WI38 (cell line): ENCODE measurements around the gene REPIN1.

ENCODE experiments used
- H3K4me3 ChIP-seq: 2 replicates; pipeline ENCODE4 v1.5.1; 2011; ENCODE audit warnings: low read depth, mild to moderate bottlenecking, control low read depth, low read length
- TF ChIP-seq, protein P1 (sequence below): IDR thresholded peaks from 2 replicates; pipeline ENCODE4 v1.5.1; 2012; ENCODE audit warnings: low read depth, mild to moderate bottlenecking, control low read depth, low read length

The REPIN1 gene

GRCh38 chr7:150325110-150325611 is 43.5 kb upstream of the REPIN1 start:
- TF ChIP-seq, protein P1, sequence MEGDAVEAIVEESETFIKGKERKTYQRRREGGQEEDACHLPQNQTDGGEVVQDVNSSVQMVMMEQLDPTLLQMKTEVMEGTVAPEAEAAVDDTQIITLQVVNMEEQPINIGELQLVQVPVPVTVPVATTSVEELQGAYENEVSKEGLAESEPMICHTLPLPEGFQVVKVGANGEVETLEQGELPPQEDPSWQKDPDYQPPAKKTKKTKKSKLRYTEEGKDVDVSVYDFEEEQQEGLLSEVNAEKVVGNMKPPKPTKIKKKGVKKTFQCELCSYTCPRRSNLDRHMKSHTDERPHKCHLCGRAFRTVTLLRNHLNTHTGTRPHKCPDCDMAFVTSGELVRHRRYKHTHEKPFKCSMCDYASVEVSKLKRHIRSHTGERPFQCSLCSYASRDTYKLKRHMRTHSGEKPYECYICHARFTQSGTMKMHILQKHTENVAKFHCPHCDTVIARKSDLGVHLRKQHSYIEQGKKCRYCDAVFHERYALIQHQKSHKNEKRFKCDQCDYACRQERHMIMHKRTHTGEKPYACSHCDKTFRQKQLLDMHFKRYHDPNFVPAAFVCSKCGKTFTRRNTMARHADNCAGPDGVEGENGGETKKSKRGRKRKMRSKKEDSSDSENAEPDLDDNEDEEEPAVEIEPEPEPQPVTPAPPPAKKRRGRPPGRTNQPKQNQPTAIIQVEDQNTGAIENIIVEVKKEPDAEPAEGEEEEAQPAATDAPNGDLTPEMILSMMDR, result no peak
- no peak overlapping the region for H3K4me3 ChIP-seq

- no peak overlapping the region for H3K4me3 ChIP-seq
- TF ChIP-seq, protein P1, result no peak
These were observed 42.7 kb upstream of the REPIN1 start for GRCh38 chr7:150325901-150326300.

DNA sequence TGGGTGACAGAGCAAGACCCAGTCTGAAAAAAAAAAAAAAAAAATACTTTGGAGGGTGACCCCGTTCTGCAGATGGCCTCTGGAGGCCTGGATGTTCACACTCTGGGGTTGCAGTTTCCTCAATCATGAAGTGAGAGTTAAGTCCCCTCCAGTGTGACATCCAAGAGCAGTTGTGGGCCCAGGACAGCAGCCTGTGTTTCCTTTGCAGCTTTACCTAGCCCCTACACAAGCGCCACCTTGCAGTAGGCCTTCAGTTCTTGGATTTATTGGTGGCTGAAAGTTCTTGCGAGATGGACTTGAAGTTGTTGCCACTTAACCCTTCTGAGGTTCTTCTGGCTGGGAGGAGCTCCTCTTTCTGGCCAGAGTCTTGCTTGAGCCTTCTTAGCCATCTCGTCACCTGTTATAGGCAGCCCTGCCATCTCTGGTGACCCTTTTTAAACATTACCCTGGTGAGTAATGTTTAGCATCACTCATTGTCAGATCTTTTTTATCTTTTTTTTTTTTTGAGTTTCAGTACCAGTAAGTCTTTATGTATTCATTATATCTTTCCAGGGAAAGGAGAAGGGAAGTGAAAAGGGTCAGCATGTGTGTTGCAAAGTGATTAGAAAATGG is 41.9 kb upstream of the REPIN1 start:
- TF ChIP-seq, protein P1, result no peak
- no peak overlapping the region for H3K4me3 ChIP-seq

DNA sequence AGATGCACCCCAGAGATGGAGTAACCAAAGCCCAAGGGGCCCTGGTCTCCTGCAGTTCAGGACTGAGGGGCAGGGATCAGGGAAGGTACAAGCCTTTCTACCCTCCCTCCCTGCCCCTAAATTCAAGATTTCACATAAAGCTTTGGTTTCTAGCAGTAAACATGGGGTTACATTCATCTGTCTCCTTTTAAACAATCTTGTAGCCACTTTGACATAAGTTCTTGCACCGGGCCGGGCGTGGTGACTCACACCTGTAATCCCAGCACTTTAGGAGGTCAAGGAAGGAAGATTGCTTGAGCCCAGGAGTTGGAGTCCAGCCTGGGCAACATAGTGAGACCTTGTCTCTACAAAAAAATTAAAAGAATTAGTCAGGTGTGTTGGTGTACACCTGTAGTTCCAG is 41.3 kb upstream of the REPIN1 start:
- TF ChIP-seq, protein P1, result no peak
- H3K4me3 ChIP-seq, result no peak overlapping the region

DNA sequence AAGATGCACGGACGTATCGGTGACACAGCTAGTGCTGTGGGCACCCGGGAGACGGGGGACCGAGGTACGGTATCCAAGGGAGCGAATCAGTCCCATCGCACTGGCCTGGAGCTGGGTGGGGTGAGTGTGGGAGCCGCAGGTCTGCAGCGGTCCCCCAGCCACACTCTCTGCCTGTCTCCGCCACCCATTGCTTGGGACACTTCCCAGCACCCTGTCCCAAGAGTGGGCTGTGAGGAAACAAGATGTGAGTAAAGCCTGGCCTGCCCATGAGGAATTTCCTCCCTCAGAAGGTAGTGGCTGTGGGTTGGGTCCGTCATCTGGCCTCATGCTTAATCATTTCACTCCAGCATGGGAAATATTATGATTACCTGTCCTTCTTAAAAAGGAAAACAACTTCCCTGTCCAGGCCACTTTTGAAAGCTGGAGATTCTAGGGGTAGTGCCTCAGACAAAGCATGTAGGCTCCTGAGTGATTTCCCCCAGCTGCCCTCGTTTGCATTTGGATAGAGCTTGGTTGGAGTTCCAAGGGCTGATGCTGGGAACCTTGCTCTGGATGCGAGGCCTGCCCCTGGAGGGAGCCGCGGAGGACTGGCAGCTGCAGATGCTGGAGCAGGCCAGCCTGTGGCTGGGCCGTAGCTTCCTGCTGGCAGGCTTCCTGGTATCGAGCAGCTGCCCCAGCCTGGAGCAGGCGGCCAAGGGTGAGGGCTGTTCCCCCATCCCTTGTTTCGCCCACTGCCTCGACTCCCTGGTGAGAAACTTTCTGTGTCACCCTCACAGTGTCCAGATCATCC is 39.1 kb upstream of the REPIN1 start:
- TF ChIP-seq, protein P1, result no peak

DNA sequence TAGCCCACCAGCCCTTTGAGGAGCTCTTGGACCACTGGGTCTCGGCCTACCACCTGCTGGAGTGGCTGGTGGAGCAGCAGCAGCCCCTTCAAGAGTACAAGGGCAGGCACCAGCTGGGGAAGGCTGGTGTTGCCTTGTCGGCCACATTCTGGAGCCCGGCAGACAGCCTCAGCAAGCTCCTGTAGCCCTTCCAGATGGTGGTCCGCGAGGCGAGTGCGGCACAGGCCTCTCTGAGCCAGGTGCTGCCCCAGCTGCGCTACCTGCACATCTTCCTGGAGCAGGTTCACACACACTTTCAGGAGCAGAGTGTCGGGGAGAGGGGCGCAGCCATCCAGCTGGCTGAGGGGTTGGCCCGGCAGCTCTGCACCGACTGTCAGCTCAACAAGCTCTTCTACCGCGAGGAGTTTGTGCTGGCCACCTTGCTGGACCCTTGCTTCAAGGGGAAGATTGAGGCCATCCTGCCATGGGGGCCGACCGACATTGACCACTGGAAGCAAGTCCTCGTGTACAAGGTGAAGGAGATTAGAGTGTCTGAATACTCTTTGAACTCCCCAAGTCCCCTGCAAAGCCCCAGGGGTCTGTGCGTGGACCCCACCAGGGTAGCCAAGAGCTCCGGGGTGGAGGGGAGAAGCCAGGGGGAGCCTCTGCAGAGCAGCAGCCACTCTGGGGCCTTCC is 38.3 kb upstream of the REPIN1 start:
- TF ChIP-seq, protein P1, result no peak
- no peak overlapping the region for H3K4me3 ChIP-seq

More for the DNA sequence above, 39.1 kb upstream of the REPIN1 start:
- no peak overlapping the region for H3K4me3 ChIP-seq
